GM20431 (cell line): Measurements from ENCODE around the gene SSH3.

Experiments used
- in situ Hi-C: fragments of 300-500 bp; cut with MseI, MboI; formaldehyde crosslinking; loops from one replicate; pipeline ENCODE4 v1.15.0; 2020; ENCODE audit warnings: low sequenced_read_pairs; ENCODE audit not compliant: unreplicated experiment

SSH3 gene

GRCh38 chr11:67356387-67356863, 53.1 kb downstream of the SSH3 start:
- in situ Hi-C loops: no loop called here

GRCh38 chr11:67356864-67357561, 53.7 kb downstream of the SSH3 start:
- in situ Hi-C loops: no loop called here

GRCh38 chr11:67357831-67358670, 54.7 kb downstream of the SSH3 start:
- in situ Hi-C loops: no loop called here
